H1 (cell line): ENCODE results near the gene FREM2. TPM values are rescaled to one million over a fixed set of nuclear protein-coding genes. Genes with fewer than 3 reads are reported as not detected.

Experiments
- CTCF ChIA-PET: fragments of 300-600 bp; sonication (Branson Sonifier 250); formaldehyde crosslinking; loops from one replicate; lab custom pipeline; 2021; ENCODE audit not compliant: partially characterized antibody; lab: Charles Lee
- POLR2A ChIA-PET: fragments of 300-600 bp; sonication (Branson Sonifier 250); formaldehyde crosslinking; loops from one replicate; lab custom pipeline; 2021; ENCODE audit warnings: inconsistent platforms; ENCODE audit not compliant: partially characterized antibody; lab: Charles Lee
- DNase-seq, 2 experiments: peaks; one replicate each; pipeline versions ENCODE4 v3.0.0 to v3.0.0-alpha.2; 2010 to 2022; ENCODE audit warnings: low spot score in 2 of 2, low read depth in 1 of 2, mixed read lengths in 1 of 2
- FAIRE-seq: peaks from 2 replicates; lab custom pipeline; 2011; peaks lifted over from hg19 to GRCh38; lab: Jason Lieb, UNC
- H2AFZ ChIP-seq: 2 replicates; pipeline ENCODE4 v1.8.1; 2012; ENCODE audit warnings: low read length, inconsistent platforms
- H2AK5ac ChIP-seq: 2 replicates; pipeline ENCODE4 v1.6.1; 2013; ENCODE audit warnings: low read depth, low read length
- H2BK120ac ChIP-seq: replicated peaks from 2 replicates; pipeline ENCODE3; 2013; ENCODE audit warnings: low read depth, low read length, inconsistent platforms
- H2BK12ac ChIP-seq: 2 replicates; pipeline ENCODE4 v1.6.1; 2013; ENCODE audit warnings: low read depth, low read length
- H2BK15ac ChIP-seq: 2 replicates; pipeline ENCODE4 v1.6.1; 2013; ENCODE audit warnings: low read length
- H2BK20ac ChIP-seq: 2 replicates; pipeline ENCODE4 v1.6.1; 2013; ENCODE audit warnings: low read length
- H2BK5ac ChIP-seq: 2 replicates; pipeline ENCODE4 v1.6.1; 2013; ENCODE audit warnings: low read depth, low read length
- H3K14ac ChIP-seq: 2 replicates; pipeline ENCODE4 v1.6.1; 2013; ENCODE audit warnings: inconsistent platforms; ENCODE audit not compliant: insufficient read length
- H3K18ac ChIP-seq: 2 replicates; pipeline ENCODE4 v1.6.1; 2013; ENCODE audit warnings: low read length; ENCODE audit errors: extremely low read depth
- H3K23ac ChIP-seq: 2 replicates; pipeline ENCODE4 v1.6.1; 2013; ENCODE audit warnings: inconsistent platforms; ENCODE audit not compliant: insufficient read length
- H3K23me2 ChIP-seq: 2 replicates; pipeline ENCODE4 v1.6.1; 2013; ENCODE audit warnings: low read depth, low read length
- H3K27ac ChIP-seq: 2 replicates; pipeline ENCODE4 v1.6.1; 2011; ENCODE audit warnings: low read depth, low read length, inconsistent platforms
- H3K27me3 ChIP-seq, 4 experiments: replicated peaks in 1 of 4; 1 replicate in 1 of 4; 2 replicates in 3 of 4; pipeline versions ENCODE4 v1.6.1 to v1.8.1; 2011 to 2013; ENCODE audit warnings: low read length in 3 of 4, mild to moderate bottlenecking in 3 of 4, inconsistent platforms in 2 of 4, mixed read lengths in 2 of 4, moderate library complexity in 1 of 4; ENCODE audit not compliant: control insufficient read depth in 3 of 4, insufficient read depth in 3 of 4; ENCODE audit errors: extremely low read depth in 1 of 4
- H3K36me3 ChIP-seq, 4 experiments: 2 replicates each; pipeline versions ENCODE4 v1.6.1 to v1.8.1; 2011 to 2013; ENCODE audit warnings: mild to moderate bottlenecking in 4 of 4, low read length in 3 of 4, moderate library complexity in 2 of 4, control low read depth in 1 of 4, inconsistent platforms in 1 of 4; ENCODE audit not compliant: insufficient read depth in 4 of 4, control insufficient read depth in 2 of 4
- H3K4ac ChIP-seq: replicated peaks from 2 replicates; pipeline ENCODE3; 2013; ENCODE audit warnings: low read length, low read depth, mixed read lengths, inconsistent platforms; ENCODE audit not compliant: insufficient read length
- H3K4me1 ChIP-seq, 4 experiments: replicated peaks in 1 of 4; 1 replicate in 1 of 4; 2 replicates in 3 of 4; pipeline versions ENCODE4 v1.6.1 to v1.8.1; 2011 to 2013; ENCODE audit warnings: low read length in 3 of 4, inconsistent platforms in 2 of 4, mixed read lengths in 1 of 4; ENCODE audit not compliant: insufficient read depth in 4 of 4, control insufficient read depth in 3 of 4
- H3K4me2 ChIP-seq, 2 experiments: 2 replicates each; pipeline versions ENCODE4 v1.6.1 to v1.8.1; 2011 to 2013; ENCODE audit warnings: low read depth in 2 of 2, low read length in 2 of 2, control low read depth in 1 of 2, inconsistent platforms in 1 of 2, mild to moderate bottlenecking in 1 of 2; ENCODE audit not compliant: insufficient read depth in 1 of 2
- H3K4me3 ChIP-seq, 4 experiments: fragments of 200-600, 300-600 bp in 1 of 4; sonication (generic), shearing (Covaris generic), sonication (Bioruptor Twin) in 1 of 4; 2 replicates each; pipeline versions ENCODE4 v1.5.1 to v1.8.1; 2011 to 2016; ENCODE audit warnings: low read length in 4 of 4, low read depth in 3 of 4, control low read depth in 2 of 4, inconsistent platforms in 2 of 4, mild to moderate bottlenecking in 2 of 4, mixed read lengths in 1 of 4, moderate library complexity in 1 of 4; ENCODE audit not compliant: insufficient read depth in 2 of 4; ENCODE audit errors: extremely low read depth in 1 of 4
- H3K56ac ChIP-seq: replicated peaks from 2 replicates; pipeline ENCODE3; 2013; ENCODE audit warnings: low read depth, mild to moderate bottlenecking, mixed read lengths, low read length, inconsistent platforms; ENCODE audit not compliant: insufficient read length
- H3K79me1 ChIP-seq: 2 replicates; pipeline ENCODE4 v1.6.1; 2013; ENCODE audit warnings: low read depth, low read length, control low read depth
- H3K79me2 ChIP-seq, 2 experiments: 2 replicates each; pipeline versions ENCODE4 v1.6.1 to v1.8.1; 2012 to 2013; ENCODE audit warnings: low read length in 2 of 2, mild to moderate bottlenecking in 2 of 2, inconsistent platforms in 1 of 2; ENCODE audit not compliant: insufficient read depth in 2 of 2, control insufficient read depth in 1 of 2
- H3K9ac ChIP-seq, 4 experiments: replicated peaks in 1 of 4; 1 replicate in 1 of 4; 2 replicates in 3 of 4; pipeline versions ENCODE4 v1.6.1 to v1.8.1; 2011 to 2013; ENCODE audit warnings: low read depth in 3 of 4, low read length in 3 of 4, control low read depth in 2 of 4, mild to moderate bottlenecking in 2 of 4, moderate library complexity in 2 of 4, inconsistent platforms in 1 of 4; ENCODE audit errors: extremely low read depth in 1 of 4
- H3K9me3 ChIP-seq, 2 experiments: 2 replicates each; pipeline versions ENCODE4 v1.6.1 to v1.8.1; 2012 to 2013; ENCODE audit warnings: mild to moderate bottlenecking in 2 of 2, moderate library complexity in 2 of 2, control low read depth in 1 of 2, inconsistent platforms in 1 of 2, low read depth in 1 of 2, low read length in 1 of 2, mixed read lengths in 1 of 2; ENCODE audit not compliant: insufficient read depth in 2 of 2
- H4K20me1 ChIP-seq, 2 experiments: replicated peaks in 1 of 2; 2 replicates each; pipeline versions ENCODE3 to v1.8.1; 2011 to 2013; ENCODE audit warnings: inconsistent platforms in 2 of 2, low read length in 2 of 2, mild to moderate bottlenecking in 1 of 2; ENCODE audit not compliant: insufficient read depth in 2 of 2, control insufficient read depth in 1 of 2
- H4K5ac ChIP-seq: 2 replicates; pipeline ENCODE4 v1.6.1; 2013; ENCODE audit warnings: low read length, low read depth, mixed read lengths, inconsistent platforms; ENCODE audit not compliant: insufficient read length
- H4K8ac ChIP-seq: 2 replicates; pipeline ENCODE4 v1.8.0; 2013; ENCODE audit warnings: mild to moderate bottlenecking, moderate library complexity, low read length, inconsistent platforms; ENCODE audit not compliant: insufficient read depth; ENCODE audit errors: extremely low read depth
- H4K91ac ChIP-seq: replicated peaks from 2 replicates; pipeline ENCODE3; 2013; ENCODE audit warnings: low read length, mixed read lengths, inconsistent platforms; ENCODE audit not compliant: insufficient read length
- ASH2L ChIP-seq: fragments of 200-600, 300-600 bp; sonication (generic); IDR thresholded peaks from one replicate; pipeline ENCODE4 v1.7.1; 2017; ENCODE audit warnings: low read length
- CREB1 ChIP-seq: IDR thresholded peaks from 2 replicates; pipeline ENCODE4 v1.6.1; 2012; ENCODE audit warnings: inconsistent platforms
- RNF2 ChIP-seq: fragments of 200-900, 300-1000 bp; sonication (generic); IDR thresholded peaks from 2 replicates; pipeline ENCODE4 v1.7.1; 2016; ENCODE audit warnings: borderline replicate concordance, low read depth, mild to moderate bottlenecking, antibody characterized with exemption, low read length; ENCODE audit not compliant: poor library complexity, severe bottlenecking; ENCODE audit errors: missing control alignments
- SP2 ChIP-seq: IDR thresholded peaks from 2 replicates; pipeline ENCODE4 v1.6.1; 2012; ENCODE audit warnings: mild to moderate bottlenecking, low read length, inconsistent platforms
- SP4 ChIP-seq: IDR thresholded peaks from 2 replicates; pipeline ENCODE4 v1.6.1; 2012; ENCODE audit warnings: low read length, inconsistent platforms
- SUZ12 ChIP-seq: fragments of 200-600 bp; sonication (generic); IDR thresholded peaks from 2 replicates; pipeline ENCODE4 v1.6.1; 2012; ENCODE audit warnings: mild to moderate bottlenecking, inconsistent platforms, low read length, moderate library complexity, mixed read lengths
- WGBS, 2 experiments: shearing (Covaris generic) in 1 of 2; methylation state at CpG; one replicate each; pipeline versions ENCODE4 v1.1.6 to v1.1.7; 2013 to 2015; ENCODE audit warnings: low lambda C conversion rate in 2 of 2, mixed read lengths in 2 of 2, inconsistent platforms in 1 of 2, low coverage in 1 of 2, missing lambda C conversion rate in 1 of 2; ENCODE audit not compliant: insufficient replicate concordance in 2 of 2, insufficient coverage in 1 of 2, insufficient read length in 1 of 2; ENCODE audit errors: extremely low coverage in 1 of 2, missing lambda C conversion rate in 1 of 2; 5-methylcytosine and 5-hydroxymethylcytosine counted together
- polyA plus RNA-seq, 7 experiments: library from polyadenylated mRNA; depleted of rRNA in 3 of 7; stranded (reverse) in 5 of 7; unstranded in 2 of 7; fragments of >200 nt in 5 of 7; fragments of 200-250 nt in 2 of 7; gene quantifications; 1 replicate in 5 of 7; 2 replicates in 1 of 7; 4 replicates in 1 of 7; pipeline versions ENCODE4 v1.2.1 to v1.2.3, GENCODE V29; 2011 to 2013; ENCODE audit warnings: missing spikeins in 2 of 7, mixed read lengths in 2 of 7
- total RNA-seq: library from RNA; stranded (reverse); fragmentation: NEBNext Ultra II Directional; extraction: Animal tissue kit (Norgen Biotek cat#: 25700); gene quantifications from 2 replicates; pipeline ENCODE4 v1.2.1, GENCODE V29; 2021
- TF ChIP-seq, protein P1 (sequence below): IDR thresholded peaks from 2 replicates; pipeline ENCODE4 v1.6.1; 2012; ENCODE audit warnings: inconsistent platforms
- TF ChIP-seq, protein P2 (sequence below): IDR thresholded peaks from 2 replicates; pipeline ENCODE4 v1.6.1; 2012; ENCODE audit warnings: inconsistent platforms

Gene FREM2
- total and polyA plus RNA-seq, 2 of the 8 experiments (the other 6 are each of a cell fraction or from before 2014, with no cell fraction given) = 11.6 to 22.8 TPM

GRCh38 chr13:38687246-38688229 is 661 bp downstream of the FREM2 start:
- Histone ChIP-seq H3K23me2 (peaks cover 15% of the 10 kb centered on the region), H2BK12ac (peak overlapping the region; percentile 69; the same call in 1 of the 2 replicates), H3K14ac (no peak overlapping the region), H3K27me3 (peaks cover 0 to 13% (median 10%) of the 10 kb centered on the region in 4 experiments; a peak in 5 of 7 replicates), H3K4me1 (peaks cover 0 to 13% (median 5%) of the 10 kb centered on the region in 4 experiments; a peak in 6 of 7 replicates), H3K4me3 (peak overlapping the region; percentile 46 to 83 (median 80)), H3K79me2 (peaks cover 0 to 11% of the 10 kb centered on the region in 2 experiments; a peak in 1 of 4 replicates), H3K79me1 (no peaks in the 10 kb centered on the region; the same call in 1 of the 2 replicates), H2BK20ac (no peak overlapping the region; the same call in 1 of the 2 replicates), H4K5ac (no peak overlapping the region), H4K20me1 (peaks cover 3 to 7% of the 10 kb centered on the region in 2 experiments), H3K4me2 (peak overlapping the region; percentile 95 to 97), H3K9ac (peak overlapping the region; percentile 40 to 57 (median 47); a peak in 6 of 7 replicates), H2BK5ac (peak overlapping the region; percentile 38; the same call in 1 of the 2 replicates), H3K36me3 (peaks cover 0 to 27% (median 11%) of the 10 kb centered on the region in 4 experiments; a peak in 6 of 8 replicates), H3K23ac (no peak overlapping the region), H4K8ac (peak overlapping the region; percentile 75), H2BK15ac (no peak overlapping the region), H3K56ac (peak overlapping the region; percentile 54), H2BK120ac (no peak overlapping the region), H3K27ac (no peak overlapping the region), H3K9me3 (peaks cover 0 to 3% of the 10 kb centered on the region in 2 experiments; a peak in 2 of 4 replicates), H3K18ac (peak overlapping the region; percentile 61; the same call in 1 of the 2 replicates), H2AK5ac (no peak overlapping the region), H3K4ac (no peak overlapping the region), H2AFZ (peak overlapping the region; percentile 80), H4K91ac (no peak overlapping the region)
- DNase-seq (peak in 1 of 2 experiments; percentile 72), FAIRE-seq (no peak)
- ChIA-PET POLR2A (interaction anchor here (0.7 to 3.6 kb wide), 13 partner anchors 9 to 1525 kb away, joined by 3 to 19 read pairs (median 3); no protein-coding TSS in a partner anchor), CTCF (interaction anchor here (0.6 to 4.1 kb wide), 10 partner anchors 10 to 777 kb away, joined by 3 to 61 read pairs (median 4); no protein-coding TSS in a partner anchor)
- 5% methylated on average over 64 of the region's 80 CpGs; no CpG with 5 or more reads in 1 of the 2 experiments for WGBS, 2 experiments
- TF ChIP-seq, protein P1, sequence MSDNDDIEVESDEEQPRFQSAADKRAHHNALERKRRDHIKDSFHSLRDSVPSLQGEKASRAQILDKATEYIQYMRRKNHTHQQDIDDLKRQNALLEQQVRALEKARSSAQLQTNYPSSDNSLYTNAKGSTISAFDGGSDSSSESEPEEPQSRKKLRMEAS = peak; percentile 38; the same call in 1 of the 2 replicates
- peak; percentile 70; the same call in 1 of the 2 replicates for TF ChIP-seq CREB1
- TF ChIP-seq, protein P2, sequence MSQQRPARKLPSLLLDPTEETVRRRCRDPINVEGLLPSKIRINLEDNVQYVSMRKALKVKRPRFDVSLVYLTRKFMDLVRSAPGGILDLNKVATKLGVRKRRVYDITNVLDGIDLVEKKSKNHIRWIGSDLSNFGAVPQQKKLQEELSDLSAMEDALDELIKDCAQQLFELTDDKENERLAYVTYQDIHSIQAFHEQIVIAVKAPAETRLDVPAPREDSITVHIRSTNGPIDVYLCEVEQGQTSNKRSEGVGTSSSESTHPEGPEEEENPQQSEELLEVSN = peak; percentile 49; the same call in 1 of the 2 replicates
- TF ChIP-seq SP2 = no peak
- TF ChIP-seq SUZ12 = peak; percentile 40; the same call in 1 of the 2 replicates
- TF ChIP-seq ASH2L = peak; percentile 6
- TF ChIP-seq SP4 = no peak
- peak; percentile 23 for TF ChIP-seq RNF2
